Astrocyte (in vitro differentiated cells and primary cell): ENCODE measurements around the gene GCSAM. TPM values are rescaled to one million over a fixed set of nuclear protein-coding genes. Genes with fewer than 3 reads are reported as not detected.
A peak's percentile ranks its signal among the peaks of the same experiment; 100 is the strongest.

ENCODE experiments used
- DNase-seq: peaks from one replicate; pipeline ENCODE4 v3.0.0-alpha.2; 2010; ENCODE audit warnings: low read depth
- FAIRE-seq: peaks from 2 replicates; lab custom pipeline; 2011; peaks lifted over from hg19 to GRCh38; lab: Jason Lieb, UNC
- H2AFZ ChIP-seq: 2 replicates; pipeline ENCODE4 v1.6.0; 2012; ENCODE audit warnings: low read depth, low read length, inconsistent platforms
- H3K27ac ChIP-seq: 2 replicates; pipeline ENCODE4 v1.5.1; 2011; ENCODE audit warnings: low read depth, low read length, inconsistent platforms
- H3K27me3 ChIP-seq: 2 replicates; pipeline ENCODE4 v1.6.0; 2011; ENCODE audit warnings: low read length, inconsistent platforms; ENCODE audit not compliant: insufficient read depth
- H3K36me3 ChIP-seq: 2 replicates; pipeline ENCODE4 v1.5.1; 2011; ENCODE audit warnings: low read length, inconsistent platforms; ENCODE audit not compliant: insufficient read depth
- H3K4me1 ChIP-seq: 2 replicates; pipeline ENCODE4 v1.5.1; 2011; ENCODE audit warnings: low read length, inconsistent platforms; ENCODE audit not compliant: insufficient read depth
- H3K4me2 ChIP-seq: 2 replicates; pipeline ENCODE4 v1.6.0; 2012; ENCODE audit warnings: low read length, inconsistent platforms
- H3K4me3 ChIP-seq: 2 replicates; pipeline ENCODE4 v1.5.1; 2011; ENCODE audit warnings: low read depth, mild to moderate bottlenecking, low read length, inconsistent platforms; ENCODE audit not compliant: insufficient read depth
- H3K79me2 ChIP-seq: 2 replicates; pipeline ENCODE4 v1.6.0; 2012; ENCODE audit warnings: mild to moderate bottlenecking, low read length, inconsistent platforms; ENCODE audit not compliant: insufficient read depth
- H3K9ac ChIP-seq: 2 replicates; pipeline ENCODE4 v1.6.0; 2012; ENCODE audit warnings: mild to moderate bottlenecking, low read length, inconsistent platforms
- H3K9me3 ChIP-seq: 2 replicates; pipeline ENCODE4 v1.5.1; 2012; ENCODE audit warnings: low read depth, mild to moderate bottlenecking, low read length, inconsistent platforms; ENCODE audit not compliant: insufficient read depth
- H4K20me1 ChIP-seq: 2 replicates; pipeline ENCODE4 v1.6.0; 2012; ENCODE audit warnings: low read length, inconsistent platforms; ENCODE audit not compliant: insufficient read depth
- H3K27ac Mint-ChIP-seq: one replicate; pipeline ENCODE4 v1.8.0; 2021; ENCODE audit warnings: mild to moderate bottlenecking, mixed read lengths; ENCODE audit not compliant: unreplicated experiment
- H3K27me3 Mint-ChIP-seq: one replicate; pipeline ENCODE4 v1.8.0; 2021; ENCODE audit warnings: low read depth, mixed read lengths; ENCODE audit not compliant: unreplicated experiment
- H3K36me3 Mint-ChIP-seq: one replicate; pipeline ENCODE4 v1.8.0; 2021; ENCODE audit warnings: low read depth, mixed read lengths; ENCODE audit not compliant: unreplicated experiment
- H3K4me1 Mint-ChIP-seq: one replicate; pipeline ENCODE4 v1.8.0; 2021; ENCODE audit warnings: low read depth, mixed read lengths; ENCODE audit not compliant: unreplicated experiment
- H3K4me3 Mint-ChIP-seq: one replicate; pipeline ENCODE4 v1.8.0; 2021; ENCODE audit warnings: mild to moderate bottlenecking, moderate library complexity, mixed read lengths; ENCODE audit not compliant: unreplicated experiment
- H3K9me3 Mint-ChIP-seq: one replicate; pipeline ENCODE4 v1.8.0; 2021; ENCODE audit warnings: mild to moderate bottlenecking, mixed read lengths; ENCODE audit not compliant: unreplicated experiment
- EZH2 ChIP-seq: IDR thresholded peaks from 2 replicates; pipeline ENCODE4 v1.6.1; 2012; ENCODE audit warnings: mild to moderate bottlenecking, low read length, inconsistent platforms; ENCODE audit not compliant: insufficient read depth
- total RNA-seq: library from RNA; stranded (reverse); gene quantifications from 2 replicates; pipeline ENCODE4 v1.2.1, GENCODE V29; 2021
- TF ChIP-seq, protein P1 (sequence below): IDR thresholded peaks from 2 replicates; pipeline ENCODE4 v1.5.1; 2011; ENCODE audit warnings: low read depth, mild to moderate bottlenecking, inconsistent platforms, low read length, moderate library complexity; ENCODE audit not compliant: insufficient read depth

The GCSAM gene
- total RNA-seq, 1 donor from 2014 or later = not detected

DNA sequence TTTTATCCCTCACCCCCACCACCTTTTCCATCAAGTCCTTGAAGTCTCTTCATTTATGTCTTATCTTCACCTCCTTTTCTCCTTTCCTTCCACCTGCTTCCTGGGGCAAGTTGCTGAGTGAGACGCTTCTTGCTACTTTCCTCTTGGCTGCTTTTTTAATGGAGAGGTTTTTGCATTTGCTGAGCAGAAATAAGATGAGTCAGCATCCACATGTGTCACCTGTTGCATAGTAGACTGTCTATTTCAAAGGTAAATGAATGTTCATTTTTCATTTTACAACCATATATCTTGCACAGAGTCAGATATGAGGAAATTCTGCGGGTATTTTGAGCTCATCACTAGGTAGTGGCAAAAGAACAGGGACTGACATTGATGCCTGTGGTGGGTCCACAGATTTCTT is 28.3 kb downstream of the GCSAM start:
- Mint-ChIP-seq H3K27ac (peak overlapping the region; percentile 51), H3K9me3 (no peaks in the 10 kb centered on the region)

DNA sequence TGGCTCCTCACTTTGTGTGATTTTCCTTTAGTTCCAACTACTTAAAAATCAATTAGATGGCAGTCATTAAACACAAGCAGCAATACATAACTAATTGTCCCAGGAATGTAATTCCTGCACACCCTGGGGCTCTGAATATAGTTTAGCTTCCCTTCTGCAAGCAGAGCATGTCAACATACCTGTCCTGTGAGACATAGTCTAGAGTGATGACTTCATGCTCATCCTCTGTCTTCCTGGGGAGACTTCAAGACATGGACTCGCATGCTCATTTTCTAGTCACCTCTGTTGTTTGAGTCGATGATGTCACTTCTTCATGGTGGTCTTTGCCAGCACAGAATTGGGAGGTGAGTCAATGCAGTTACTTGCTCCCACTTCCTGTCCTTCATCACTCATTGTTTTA is 31.1 kb downstream of the GCSAM start:
- peak; percentile 92 for DNase-seq
- Mint-ChIP-seq H3K27me3 (no peaks in the 10 kb centered on the region), H3K4me1 (peaks cover 38% of the 10 kb centered on the region), H3K36me3 (peaks cover 23% of the 10 kb centered on the region), H3K27ac (peak overlapping the region; percentile 94), H3K4me3 (peak overlapping the region; percentile 60), H3K9me3 (peaks cover 3% of the 10 kb centered on the region)
- Histone ChIP-seq H3K4me3 (no peak overlapping the region), H4K20me1 (peaks cover 7% of the 10 kb centered on the region), H3K36me3 (peaks cover 21% of the 10 kb centered on the region), H3K4me1 (peaks cover 24% of the 10 kb centered on the region), H3K4me2 (peak overlapping the region; percentile 63), H3K9me3 (no peaks in the 10 kb centered on the region), H3K9ac (peak overlapping the region; percentile 57), H3K27me3 (no peaks in the 10 kb centered on the region), H2AFZ (no peak overlapping the region), H3K79me2 (peaks cover 39% of the 10 kb centered on the region), H3K27ac (peak overlapping the region; percentile 75)
- peak; percentile 95 for FAIRE-seq
- no peak for TF ChIP-seq EZH2
- TF ChIP-seq, protein P1, sequence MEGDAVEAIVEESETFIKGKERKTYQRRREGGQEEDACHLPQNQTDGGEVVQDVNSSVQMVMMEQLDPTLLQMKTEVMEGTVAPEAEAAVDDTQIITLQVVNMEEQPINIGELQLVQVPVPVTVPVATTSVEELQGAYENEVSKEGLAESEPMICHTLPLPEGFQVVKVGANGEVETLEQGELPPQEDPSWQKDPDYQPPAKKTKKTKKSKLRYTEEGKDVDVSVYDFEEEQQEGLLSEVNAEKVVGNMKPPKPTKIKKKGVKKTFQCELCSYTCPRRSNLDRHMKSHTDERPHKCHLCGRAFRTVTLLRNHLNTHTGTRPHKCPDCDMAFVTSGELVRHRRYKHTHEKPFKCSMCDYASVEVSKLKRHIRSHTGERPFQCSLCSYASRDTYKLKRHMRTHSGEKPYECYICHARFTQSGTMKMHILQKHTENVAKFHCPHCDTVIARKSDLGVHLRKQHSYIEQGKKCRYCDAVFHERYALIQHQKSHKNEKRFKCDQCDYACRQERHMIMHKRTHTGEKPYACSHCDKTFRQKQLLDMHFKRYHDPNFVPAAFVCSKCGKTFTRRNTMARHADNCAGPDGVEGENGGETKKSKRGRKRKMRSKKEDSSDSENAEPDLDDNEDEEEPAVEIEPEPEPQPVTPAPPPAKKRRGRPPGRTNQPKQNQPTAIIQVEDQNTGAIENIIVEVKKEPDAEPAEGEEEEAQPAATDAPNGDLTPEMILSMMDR = no peak

More for the DNA sequence above, 28.3 kb downstream of the GCSAM start:
- H3K4me1 ChIP-seq = peaks cover 18% of the 10 kb centered on the region
- no peak for DNase-seq
- no peak overlapping the region for H3K4me3 ChIP-seq
- no peak overlapping the region for H2AFZ ChIP-seq
- peaks cover 29% of the 10 kb centered on the region for H3K36me3 ChIP-seq
- H3K4me2 ChIP-seq = no peak overlapping the region
- no peaks in the 10 kb centered on the region for H3K27me3 ChIP-seq
- H3K27ac ChIP-seq = no peak overlapping the region
- peaks cover 24% of the 10 kb centered on the region for H3K36me3 Mint-ChIP-seq
- peaks cover 18% of the 10 kb centered on the region for H3K4me1 Mint-ChIP-seq
- H3K27me3 Mint-ChIP-seq = no peaks in the 10 kb centered on the region
- no peak for FAIRE-seq
- no peak overlapping the region for H3K9ac ChIP-seq
- H3K9me3 ChIP-seq = no peaks in the 10 kb centered on the region
- H4K20me1 ChIP-seq = no peaks in the 10 kb centered on the region
- H3K79me2 ChIP-seq = peaks cover 18% of the 10 kb centered on the region
- H3K4me3 Mint-ChIP-seq = no peak overlapping the region
- TF ChIP-seq, protein P1 = no peak

DNA sequence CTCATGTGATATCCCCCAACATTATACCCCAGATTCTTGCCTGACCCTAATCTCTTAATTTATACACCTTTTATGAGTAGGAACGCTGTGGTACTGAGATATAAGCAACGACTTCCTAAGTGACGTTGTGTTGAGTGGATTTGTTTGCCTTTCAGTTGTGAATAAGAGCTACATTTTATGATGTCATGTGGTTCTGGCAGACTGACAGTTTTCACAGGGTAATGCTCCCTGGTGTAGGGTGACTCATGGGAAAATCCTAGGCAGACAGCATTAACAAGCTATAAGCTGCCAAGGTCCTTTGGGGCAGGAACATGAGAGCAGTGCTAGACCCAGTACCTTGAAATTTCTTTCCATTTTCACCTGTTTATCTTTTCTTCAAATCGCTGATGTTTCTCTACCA is 35.7 kb downstream of the GCSAM start:
- Mint-ChIP-seq H3K27me3 (no peaks in the 10 kb centered on the region), H3K9me3 (peaks cover 3% of the 10 kb centered on the region), H3K4me1 (peaks cover 63% of the 10 kb centered on the region), H3K4me3 (peak overlapping the region; percentile 23), H3K27ac (peak overlapping the region; percentile 95), H3K36me3 (peaks cover 13% of the 10 kb centered on the region)
- Histone ChIP-seq H3K9ac (peak overlapping the region; percentile 60), H3K4me2 (peak overlapping the region; percentile 45), H3K27ac (peak overlapping the region; percentile 81), H3K4me3 (no peak overlapping the region), H2AFZ (no peak overlapping the region), H4K20me1 (peaks cover 7% of the 10 kb centered on the region), H3K79me2 (peaks cover 75% of the 10 kb centered on the region), H3K9me3 (no peaks in the 10 kb centered on the region), H3K27me3 (no peaks in the 10 kb centered on the region), H3K36me3 (peaks cover 7% of the 10 kb centered on the region), H3K4me1 (peaks cover 37% of the 10 kb centered on the region)
- TF ChIP-seq, protein P1 = no peak
- TF ChIP-seq EZH2 = no peak
- FAIRE-seq (peak; percentile 100), DNase-seq (peak; percentile 99)
